NCI-H1436 treated with DMSO at 0.1 percent for 48 hours (cell line): ENCODE measurements around the gene PLEKHH2.
"Not testable (repeated sequence)": the region's sequence is repeated elsewhere in the genome, so short reads cannot be mapped to it uniquely, and the experiment has no call there.

Experiments
- DNase-seq: peaks from one replicate; lab custom pipeline; 2025; lab: John Stamatoyannopoulos, UW

PLEKHH2 gene

DNA sequence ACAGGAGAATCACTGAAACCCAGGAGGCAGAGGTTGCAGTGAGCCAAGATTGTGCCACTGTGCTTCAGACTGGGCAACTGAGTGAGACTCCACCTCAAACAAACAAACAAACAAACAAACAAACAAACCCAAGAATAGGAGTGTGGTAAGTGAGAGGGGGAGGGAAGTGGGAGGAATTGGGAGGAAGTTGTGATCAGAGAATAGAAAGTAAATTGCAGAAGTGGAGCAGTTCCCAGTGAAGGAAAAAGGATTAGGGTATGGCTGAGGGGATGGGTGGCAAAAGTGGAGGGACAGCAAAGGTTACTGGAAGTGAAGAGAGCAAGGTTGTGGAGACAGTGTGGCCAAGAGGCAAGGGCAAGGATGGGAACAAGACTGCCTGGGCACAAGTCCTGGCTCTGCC, 80.3 kb downstream of the PLEKHH2 start:
- DNase-seq: no peak

DNA sequence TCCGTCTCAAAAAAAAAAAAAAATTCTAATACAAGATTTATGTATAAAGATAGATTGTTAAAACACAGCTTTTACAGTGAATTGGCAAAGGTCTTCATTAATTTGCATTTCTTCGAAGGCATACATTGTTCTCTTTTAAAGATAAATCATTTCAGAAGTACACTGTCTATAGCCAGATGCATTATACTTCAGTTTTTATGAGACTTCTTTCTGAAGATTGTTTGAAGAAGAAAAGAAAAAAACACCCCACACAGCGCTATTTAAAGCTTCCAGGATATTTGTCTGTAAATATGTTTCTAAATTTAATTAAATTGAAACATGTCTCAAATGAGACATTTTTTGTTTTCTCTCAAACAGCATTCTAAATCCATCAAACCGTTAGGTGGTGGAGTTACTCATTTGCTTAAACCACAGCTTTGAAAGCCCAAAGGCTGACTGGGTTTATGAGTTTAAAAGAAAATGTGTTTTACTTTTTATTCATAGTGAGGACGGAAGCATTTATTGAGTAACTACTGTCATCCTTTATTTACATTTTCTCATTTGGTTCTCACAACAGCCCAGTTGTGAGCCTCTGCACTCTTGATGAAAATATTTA, 81.6 kb downstream of the PLEKHH2 start:
- no peak for DNase-seq

DNA sequence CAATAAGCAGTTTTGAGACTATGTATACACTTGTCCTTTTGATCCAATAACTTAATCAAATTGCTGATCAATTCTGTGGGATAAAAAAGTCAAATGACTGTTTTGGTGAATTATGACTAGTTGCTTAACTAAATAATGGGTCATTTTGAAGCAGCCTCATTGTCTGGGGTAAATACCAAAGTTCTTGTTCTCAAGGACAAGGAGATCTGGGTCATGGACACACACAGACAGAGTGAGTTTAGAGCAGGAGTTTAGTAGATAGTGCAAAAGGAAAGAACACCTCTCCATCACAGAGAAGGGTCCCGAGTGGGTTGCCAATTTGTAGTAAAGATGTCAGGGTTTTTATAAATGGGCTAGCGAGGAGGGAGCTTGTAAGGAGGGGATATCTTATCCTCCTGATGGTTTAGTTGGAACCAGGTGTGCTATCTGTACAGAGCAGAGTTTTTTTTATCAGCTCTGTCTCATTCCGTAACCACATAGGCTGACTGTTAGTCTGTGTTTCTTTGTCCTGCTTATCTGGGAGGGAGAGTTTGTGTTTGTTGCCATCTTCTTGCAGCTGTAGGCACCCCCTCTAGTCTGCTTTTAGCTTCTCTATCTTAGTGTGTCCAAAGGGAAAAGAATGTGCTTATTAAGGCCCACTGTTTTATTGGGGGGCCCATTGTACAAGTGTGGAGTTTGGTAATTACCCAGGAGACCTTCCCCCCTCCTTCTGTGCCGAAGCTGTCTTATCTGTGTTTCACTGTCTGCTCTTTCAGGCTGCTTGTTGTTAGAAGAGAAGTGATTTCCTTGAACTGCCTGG, 87.9 kb downstream of the PLEKHH2 start:
- no peak for DNase-seq

DNA sequence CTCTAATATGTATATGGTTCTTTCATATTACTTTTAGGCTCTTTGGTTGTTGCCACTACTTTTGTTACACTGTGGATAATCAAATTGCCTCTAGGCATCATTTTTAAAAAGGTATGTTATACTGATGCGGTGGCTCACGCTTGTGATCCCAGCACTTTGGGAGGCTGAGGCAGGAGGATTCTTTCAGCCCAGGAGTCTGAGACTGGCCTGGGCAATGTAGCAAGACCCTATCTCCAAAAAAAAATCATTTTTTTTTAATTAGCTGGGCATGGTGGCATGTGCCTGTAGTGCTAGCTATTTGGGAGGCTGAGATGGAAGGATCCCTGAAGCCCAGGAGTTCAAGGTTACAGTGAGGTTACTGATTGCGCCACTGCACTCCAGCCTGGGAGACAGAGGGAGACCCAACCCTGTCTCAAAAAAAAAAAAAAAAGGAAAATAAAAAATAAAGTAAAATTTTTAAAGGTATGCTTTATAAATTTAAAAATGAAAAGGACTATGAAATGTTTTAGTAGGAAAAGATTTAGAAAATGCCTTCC, 88.7 kb downstream of the PLEKHH2 start:
- DNase-seq: no peak

DNA sequence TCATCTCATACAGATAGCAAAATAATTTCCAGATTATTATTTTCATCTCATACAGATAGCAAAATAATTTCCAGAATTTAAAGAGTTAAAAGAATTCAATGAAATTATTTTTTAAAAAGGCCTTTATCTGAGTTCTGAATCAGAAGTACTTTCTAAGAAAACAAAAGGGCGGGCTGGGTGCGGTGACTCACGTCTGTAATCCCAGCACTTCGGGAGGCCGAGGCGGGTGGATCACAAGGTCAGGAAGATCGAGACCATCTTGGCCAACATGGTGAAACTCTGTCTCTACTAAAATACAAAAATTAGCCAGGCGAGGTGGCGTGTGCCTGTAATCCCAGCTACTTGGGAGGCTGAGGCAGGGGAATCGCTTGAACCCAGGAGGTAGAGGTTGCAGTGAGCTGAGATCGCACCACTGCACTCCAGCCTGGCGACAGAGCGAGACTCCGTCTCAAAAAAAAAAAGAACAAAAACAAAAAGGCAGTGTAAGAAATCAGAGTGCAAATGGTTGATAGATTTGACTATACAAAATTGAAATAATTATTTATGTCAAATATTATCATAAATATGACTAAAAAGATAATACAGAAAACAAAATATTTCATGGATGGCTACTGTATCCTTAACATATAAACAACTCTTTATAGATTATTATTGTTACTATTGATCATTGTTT, 90.0 kb downstream of the PLEKHH2 start:
- DNase-seq: not testable (repeated sequence)

DNA sequence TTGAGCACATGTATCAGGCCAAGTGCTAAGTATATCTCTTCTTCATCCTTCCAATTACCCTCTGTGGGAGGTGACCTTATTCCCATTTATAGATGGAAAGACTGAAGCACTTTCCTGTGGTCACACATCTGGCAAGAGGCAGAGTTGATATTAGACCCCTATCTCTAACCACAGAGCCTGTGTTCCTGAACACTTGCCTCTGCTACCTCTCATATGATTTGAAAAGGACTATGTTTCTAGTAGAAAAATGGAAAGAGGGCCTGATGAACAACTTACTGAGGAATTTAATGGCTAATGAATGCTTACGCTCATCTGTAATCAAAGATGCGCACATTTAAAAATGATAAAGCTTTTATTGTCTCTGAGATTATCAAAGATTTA, 90.6 kb downstream of the PLEKHH2 start:
- DNase-seq: no peak

DNA sequence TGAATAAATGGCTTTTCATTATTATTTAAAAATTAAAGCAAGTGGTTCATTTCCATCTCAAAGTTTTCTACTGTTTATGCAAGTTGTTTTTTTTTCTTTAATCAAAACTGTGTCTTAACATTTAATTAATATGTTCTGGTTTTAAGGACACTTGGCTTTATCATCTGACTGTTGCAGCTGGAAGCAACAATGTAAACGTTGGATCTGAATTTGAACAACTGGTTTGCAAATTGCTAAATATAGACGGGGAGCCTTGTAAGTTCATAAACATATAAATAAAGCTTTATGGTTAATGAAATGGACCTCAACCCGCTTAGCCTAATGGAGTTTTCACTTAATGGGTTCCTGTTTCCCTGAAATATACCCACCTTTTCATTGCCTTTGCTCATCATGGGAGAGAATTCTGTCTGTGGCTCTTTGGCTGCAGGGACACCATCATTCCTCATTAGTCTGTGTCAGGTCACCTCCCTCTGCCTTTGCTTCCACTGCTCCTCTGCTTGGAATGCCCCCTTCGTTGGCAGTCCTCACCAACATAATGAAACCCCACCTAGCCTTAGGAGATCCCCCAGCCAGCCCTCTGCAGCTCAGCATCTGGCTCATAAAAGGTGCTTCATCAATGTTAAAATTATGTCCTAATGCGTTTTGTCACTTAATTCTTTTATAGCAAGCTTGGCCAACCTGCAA, 92.6 kb downstream of the PLEKHH2 start:
- DNase-seq: no peak

DNA sequence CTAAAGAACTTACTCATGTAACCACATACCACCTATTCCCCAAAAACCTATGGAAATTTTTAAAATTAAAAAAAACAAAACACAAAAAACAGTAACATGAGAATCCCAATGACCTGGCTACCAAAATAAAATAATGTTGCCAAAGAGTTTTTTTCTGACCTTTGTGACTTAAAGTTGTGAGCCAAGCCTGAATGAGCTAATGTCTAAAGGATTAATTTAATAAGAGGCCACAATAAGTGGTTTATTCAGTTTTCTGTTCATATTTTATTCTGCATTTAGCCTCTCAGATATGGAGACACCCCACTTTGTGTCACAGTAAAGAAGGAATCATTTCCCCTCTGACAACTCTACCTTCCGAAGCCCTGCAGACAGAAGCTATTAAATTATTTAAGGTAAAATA, 94.2 kb downstream of the PLEKHH2 start:
- DNase-seq: no peak

DNA sequence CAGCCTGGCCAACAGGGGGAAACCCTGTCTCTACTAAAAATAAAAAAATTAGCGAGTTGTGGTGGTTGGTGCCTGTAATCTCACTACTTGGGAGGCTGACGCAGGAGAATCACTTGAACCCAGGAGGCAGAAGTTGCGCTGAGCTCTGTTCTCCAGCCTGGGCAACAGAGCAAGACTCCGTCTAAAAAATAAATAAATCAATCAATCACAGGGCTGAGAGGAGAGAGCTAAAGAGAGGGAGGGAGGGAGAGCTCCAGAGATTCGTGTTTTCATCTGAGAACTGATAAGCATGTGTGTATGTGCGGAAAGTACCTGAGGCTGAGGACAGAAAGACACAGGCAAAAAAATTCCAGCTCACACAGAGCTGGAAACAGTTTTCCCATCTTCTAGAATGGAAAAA, 99.6 kb downstream of the PLEKHH2 start:
- no peak for DNase-seq

DNA sequence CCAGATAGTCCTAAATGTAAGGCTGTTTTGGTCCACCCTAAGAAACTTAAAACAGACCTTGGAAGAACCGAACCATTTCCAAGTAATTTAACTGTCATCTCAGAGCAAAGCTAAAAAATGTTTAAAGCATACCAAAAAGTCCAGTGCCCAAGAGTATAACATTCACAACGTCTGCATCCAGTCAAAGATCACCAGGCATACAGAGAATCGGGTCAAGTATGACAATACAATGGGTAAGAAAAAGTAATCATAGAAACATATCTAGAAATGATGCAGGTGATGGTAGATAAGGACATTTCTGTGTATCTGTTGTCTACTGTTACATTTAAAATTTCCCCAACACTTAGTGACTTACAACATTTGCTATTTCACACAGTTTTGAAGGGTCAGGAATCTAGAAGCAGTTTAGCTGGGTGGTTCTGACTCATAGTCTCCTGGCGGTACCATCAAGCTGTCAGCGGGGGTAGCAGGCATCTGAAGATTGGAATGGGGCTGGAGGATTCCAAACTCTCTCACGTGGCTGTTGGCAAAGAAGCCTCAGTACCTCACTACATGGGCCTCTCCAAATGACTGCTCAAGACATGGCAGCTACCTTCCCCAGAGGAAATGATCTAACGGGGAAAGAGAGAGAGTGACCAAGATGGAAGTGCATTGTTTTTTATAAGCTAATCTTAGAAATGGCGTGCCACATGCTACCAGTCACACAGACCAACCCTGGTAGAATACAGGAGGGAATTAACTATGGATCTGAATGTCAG, 100.2 kb downstream of the PLEKHH2 start:
- DNase-seq: no peak

DNA sequence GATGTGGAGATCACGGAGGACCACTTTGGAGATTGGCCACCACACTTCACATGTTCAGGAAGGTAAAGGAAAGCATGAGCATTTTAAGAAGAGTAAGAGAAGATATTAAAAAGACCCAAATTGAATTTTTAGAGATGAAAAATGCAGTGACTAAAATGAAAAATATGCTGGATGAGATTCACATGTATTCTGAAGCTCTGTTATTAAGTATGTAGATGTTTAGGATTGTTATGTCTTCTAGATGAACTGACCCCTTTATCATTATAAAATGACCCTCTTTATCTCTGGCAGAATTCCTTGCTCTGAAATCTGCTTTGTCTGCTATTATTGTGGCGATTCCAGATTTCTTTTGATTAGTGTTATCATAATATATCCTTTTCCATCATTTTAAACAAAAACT, 100.8 kb downstream of the PLEKHH2 start:
- no peak for DNase-seq

DNA sequence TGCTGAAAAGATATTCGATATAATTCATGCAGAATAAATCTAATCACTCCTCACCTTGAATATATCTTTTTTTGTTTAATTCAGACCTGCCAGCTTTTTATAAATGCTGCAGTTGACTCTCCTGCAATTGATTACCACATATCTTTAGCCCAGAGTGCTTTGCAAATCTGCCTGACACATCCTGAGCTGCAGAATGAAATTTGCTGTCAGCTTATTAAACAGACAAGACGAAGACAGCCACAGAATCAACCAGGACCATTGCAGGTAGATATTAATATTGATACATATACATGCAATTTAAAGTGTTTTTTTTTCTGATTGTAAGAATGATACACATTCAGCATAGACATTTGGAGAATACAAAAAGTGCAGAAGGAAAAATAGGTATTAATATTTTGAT, 101.2 kb downstream of the PLEKHH2 start:
- no peak for DNase-seq

DNA sequence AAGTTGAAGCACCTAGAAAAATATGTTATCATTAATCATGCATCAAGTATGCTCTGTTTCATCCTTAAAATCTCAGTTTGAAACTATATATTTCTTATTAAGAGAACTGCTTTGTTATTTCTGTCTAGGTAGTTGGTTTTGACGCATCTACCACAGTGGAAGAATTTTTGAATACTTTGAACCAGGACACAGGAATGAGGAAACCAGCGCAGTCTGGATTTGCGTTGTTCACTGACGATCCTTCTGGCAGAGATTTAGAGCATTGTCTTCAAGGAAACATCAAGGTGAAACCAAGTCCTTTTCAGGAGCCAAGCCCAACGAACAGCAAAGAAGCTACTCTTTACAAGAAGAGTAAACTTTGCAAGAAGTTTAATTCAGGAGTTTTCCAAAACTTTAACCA, 106.6 kb downstream of the PLEKHH2 start:
- no peak for DNase-seq

DNA sequence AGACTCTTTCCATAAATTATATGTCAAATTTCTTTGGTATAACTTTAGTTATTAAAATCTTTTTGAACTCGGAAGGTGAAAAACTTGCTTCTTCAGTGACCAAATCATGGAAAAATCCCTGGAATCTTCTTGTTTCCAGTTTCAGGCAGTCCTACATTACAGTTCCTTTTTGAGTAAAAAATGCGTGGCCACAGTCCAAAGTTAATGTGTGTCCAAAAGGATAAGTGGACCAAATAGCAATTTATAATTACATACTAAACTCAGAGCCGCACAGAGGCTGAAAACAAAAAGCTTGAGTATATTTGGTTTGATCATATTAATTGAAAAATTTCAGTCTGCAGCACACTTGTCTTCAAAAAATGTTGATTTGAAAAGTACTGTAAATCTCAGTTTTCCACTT, 108.4 kb downstream of the PLEKHH2 start:
- no peak for DNase-seq

DNA sequence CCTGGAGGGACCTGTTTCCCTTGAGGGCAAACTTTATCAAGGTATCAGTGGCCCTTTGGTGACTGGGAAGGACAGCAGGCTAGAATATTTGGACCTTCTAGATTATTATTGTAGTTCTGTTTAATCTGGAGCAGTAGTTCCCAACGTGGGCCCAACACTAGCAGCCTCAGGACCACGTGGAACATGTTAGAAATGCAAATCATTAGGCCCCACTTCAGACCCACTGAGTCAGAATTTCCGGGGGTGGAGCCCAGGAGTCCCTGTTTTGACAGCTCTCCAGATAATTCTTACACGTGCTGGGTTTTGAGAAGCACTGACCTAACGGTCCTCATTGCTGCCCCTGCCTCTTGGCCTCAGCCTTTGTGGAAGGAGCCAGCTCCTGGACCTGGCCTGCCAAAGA, 111.3 kb downstream of the PLEKHH2 start:
- no peak for DNase-seq

DNA sequence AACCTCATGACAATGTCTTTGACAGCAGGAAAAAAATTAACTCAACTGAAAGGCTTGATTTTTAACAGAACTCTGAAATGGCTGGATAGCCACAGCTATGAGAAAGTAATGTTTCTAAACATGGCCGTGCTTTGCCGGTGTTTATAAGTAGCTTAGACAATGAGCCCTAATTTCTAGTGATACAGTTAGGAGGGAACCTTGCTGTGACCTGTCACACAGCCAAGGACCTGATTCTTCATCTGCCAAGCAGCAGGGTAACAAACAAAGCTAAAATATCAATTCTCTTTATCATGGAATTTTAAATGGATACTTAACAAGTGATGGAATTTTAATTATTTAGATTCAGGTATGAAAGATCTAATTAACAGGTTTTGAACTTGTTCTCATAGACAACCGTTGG, 112.5 kb downstream of the PLEKHH2 start:
- no peak for DNase-seq

DNA sequence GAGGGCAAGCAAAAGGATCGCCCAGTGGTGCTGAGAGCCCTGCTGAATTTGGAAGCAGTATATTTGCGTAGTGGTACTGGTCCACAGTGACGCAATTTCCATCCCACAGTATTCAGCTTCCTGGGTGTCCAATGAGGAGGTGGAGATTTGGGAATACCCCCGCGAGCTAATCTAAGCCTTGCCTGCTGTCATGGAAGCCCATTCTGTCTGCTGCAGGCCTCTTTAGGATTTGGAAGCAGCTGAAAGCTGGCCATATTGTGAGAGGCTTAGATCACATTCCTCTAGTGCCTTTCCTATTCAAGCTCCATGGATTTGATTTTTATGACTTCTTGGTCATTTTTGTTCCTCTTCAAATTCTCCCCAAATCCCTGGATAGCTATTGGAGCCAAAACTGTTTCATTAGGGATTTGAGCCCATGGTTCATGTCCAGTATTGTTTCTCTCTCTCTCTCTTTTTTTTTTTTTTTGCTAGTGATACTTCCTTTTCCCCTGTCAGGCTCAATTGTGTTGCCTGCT, 114.5 kb downstream of the PLEKHH2 start:
- no peak for DNase-seq

DNA sequence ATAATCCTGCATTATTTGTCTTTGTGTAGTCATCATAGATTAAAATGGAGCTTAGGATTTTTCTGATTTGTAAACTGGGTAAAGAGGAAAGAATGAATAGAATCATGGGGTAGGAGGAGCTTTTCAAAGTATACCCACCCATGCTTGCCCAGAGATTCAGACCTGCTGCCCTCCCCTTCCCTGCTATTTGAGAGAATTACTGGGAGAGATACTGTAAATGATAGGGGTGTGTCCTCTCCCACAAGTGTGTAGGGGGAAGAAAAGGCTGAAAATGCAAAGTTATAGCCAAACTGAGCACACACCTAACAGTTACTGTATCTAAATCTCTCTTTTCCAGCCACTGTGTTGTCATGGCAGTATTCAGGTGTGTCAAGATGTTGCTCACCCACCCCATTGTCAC, 115.2 kb downstream of the PLEKHH2 start:
- DNase-seq: no peak

DNA sequence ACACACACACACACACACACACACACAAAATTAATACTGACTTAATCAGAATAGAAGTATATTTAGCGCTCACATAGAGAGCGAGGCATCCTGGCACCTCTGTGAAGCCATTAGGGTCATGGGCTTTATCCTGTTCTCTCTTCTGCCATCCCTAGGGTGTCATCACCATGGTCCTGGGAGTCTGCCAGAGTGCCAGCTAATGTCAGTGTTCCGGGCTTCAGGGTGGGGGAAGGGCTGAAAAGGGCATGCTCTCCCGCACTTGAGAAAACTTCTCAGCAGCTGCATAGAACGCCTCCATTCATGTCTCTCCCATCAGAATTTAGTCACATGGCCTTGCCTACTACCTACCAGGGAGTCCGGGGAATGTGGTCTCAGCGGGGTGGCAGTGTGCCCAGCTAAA, 117.1 kb downstream of the PLEKHH2 start:
- no peak for DNase-seq

DNA sequence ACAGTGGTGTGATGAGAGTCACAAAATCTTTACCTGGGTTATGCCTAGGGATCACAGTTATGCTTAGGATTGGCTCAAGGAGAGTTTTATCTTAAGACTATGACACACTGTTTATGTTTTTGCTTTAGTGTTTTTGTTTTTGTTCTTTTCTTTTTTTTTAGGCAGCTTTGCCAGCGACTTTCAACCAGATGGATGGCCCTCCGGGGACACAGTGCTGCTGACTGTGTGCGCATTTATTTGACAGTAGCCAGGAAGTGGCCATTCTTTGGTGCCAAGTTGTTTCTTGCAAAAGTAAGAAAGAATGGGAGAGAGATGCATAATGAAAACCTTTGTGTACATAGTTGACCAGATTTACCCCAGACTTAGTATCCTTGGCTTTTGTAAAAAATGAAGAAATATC, 121.7 kb downstream of the PLEKHH2 start:
- DNase-seq: no peak

DNA sequence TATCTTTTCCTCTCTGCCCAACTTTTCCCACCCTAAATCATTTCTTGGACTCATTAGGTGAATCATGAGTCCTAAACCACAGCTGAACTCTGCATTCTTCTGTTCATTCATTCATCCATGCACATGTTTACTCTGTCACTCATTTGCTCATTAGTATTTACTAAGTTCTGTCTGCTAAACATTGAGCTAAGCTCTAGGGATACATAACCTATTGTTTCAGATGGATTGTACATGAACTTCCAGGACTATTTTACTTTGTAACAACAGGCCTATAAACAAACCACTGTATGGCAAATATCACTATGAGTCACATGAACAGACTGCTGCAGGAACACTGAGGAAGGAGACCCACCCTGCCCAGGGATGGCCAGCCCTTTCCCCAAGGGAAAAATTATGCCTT, 122.1 kb downstream of the PLEKHH2 start:
- DNase-seq: no peak

DNA sequence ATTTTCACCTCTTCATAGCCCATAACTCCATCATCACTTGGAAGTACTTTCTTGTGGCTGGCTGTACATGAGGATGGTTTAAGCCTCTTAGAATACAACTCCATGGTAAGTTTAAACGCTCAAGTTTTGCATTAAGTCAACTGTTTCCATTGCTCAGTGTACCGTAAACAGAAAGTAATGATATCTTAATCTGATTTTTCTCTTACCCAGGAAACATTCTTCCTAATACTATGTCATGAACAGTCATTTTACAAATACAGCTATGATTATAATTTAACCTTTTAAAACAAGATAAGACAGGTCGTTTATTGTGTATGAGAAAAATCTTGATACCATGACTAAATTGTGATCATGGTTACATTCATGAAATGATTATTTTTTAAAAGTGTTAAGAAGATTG, 125.2 kb downstream of the PLEKHH2 start:
- no peak for DNase-seq
